ENCODE results near the gene MEX3A. TPM values are rescaled to one million over a fixed set of nuclear protein-coding genes. Genes with fewer than 3 reads are reported as not detected.

The MEX3A gene
- total and polyA plus RNA-seq, 4 donors, result 0.52 to 1.3 (median 0.91) TPM

- TF ChIP-seq REST (IDR thresholded peaks at IDR 0.05), result no peak
These were observed 22.0 kb upstream of the MEX3A start (continued) for GRCh38 chr1:156104065-156104810.

- H3K27me3 ChIP-seq (ENCODE audit: control insufficient read depth in 4 of 4, insufficient read depth in 4 of 4, low read length in 3 of 4), result no peaks in the 10 kb centered on the region
- H3K9me3 ChIP-seq (ENCODE audit: control insufficient read depth in 4 of 4, low read length in 3 of 4), result no peaks in the 10 kb centered on the region
- peaks cover 0 to 10% (median 7%) of the 10 kb centered on the region in 4 donors for H3K4me1 ChIP-seq (ENCODE audit: control insufficient read depth in 4 of 4, insufficient read depth in 4 of 4, low read length in 3 of 4)
- no peak overlapping the region for H3K4me3 ChIP-seq (ENCODE audit: low read depth in 1 of 3, low read length in 3 of 3)
- DNase-seq (ENCODE audit: low spot score), result no peak
- WGBS, result 70% methylated on average over 9 of the region's 9 CpGs
- no peak overlapping the region for H3K9ac ChIP-seq (ENCODE audit: low read depth in 1 of 2, low read length in 2 of 2)
- TF ChIP-seq GABPA (IDR thresholded peaks at IDR 0.05 in 1 of 2, conservative IDR thresholded peaks at IDR 0.05 in 1 of 2), result no peak
- peak in 1 of 2 donors; percentile 12 for TF ChIP-seq JUND (IDR thresholded peaks at IDR 0.05)
- no peaks in the 10 kb centered on the region for H3K36me3 ChIP-seq (ENCODE audit: control insufficient read depth in 4 of 4, insufficient read depth in 3 of 4, low read depth in 1 of 4, low read length in 3 of 4)
- H3K27ac ChIP-seq (ENCODE audit: low read depth in 1 of 2, low read length in 2 of 2), result peak overlapping the region; percentile 11 to 22
These were observed 21.3 kb upstream of the MEX3A start for GRCh38 chr1:156103521-156103947.

- Histone ChIP-seq H3K36me3 (ENCODE audit: control insufficient read depth in 4 of 4, insufficient read depth in 3 of 4, low read depth in 1 of 4, low read length in 3 of 4) (no peaks in the 10 kb centered on the region), H3K27me3 (ENCODE audit: control insufficient read depth in 4 of 4, insufficient read depth in 4 of 4, low read length in 3 of 4) (no peaks in the 10 kb centered on the region), H3K27ac (ENCODE audit: low read depth in 1 of 2, low read length in 2 of 2) (peak overlapping the region; percentile 11 to 22), H3K4me3 (ENCODE audit: low read depth in 1 of 3, low read length in 3 of 3) (no peak overlapping the region), H3K9me3 (ENCODE audit: control insufficient read depth in 4 of 4, low read length in 3 of 4) (no peaks in the 10 kb centered on the region), H3K9ac (ENCODE audit: low read depth in 1 of 2, low read length in 2 of 2) (no peak overlapping the region), H3K4me1 (ENCODE audit: control insufficient read depth in 4 of 4, insufficient read depth in 4 of 4, low read length in 3 of 4) (peaks cover 0 to 10% (median 7%) of the 10 kb centered on the region in 4 donors)
- DNase-seq (ENCODE audit: low spot score), result no peak
- 80% methylated on average over 16 of the region's 16 CpGs for WGBS
- TF ChIP-seq ZBTB33 (IDR thresholded peaks at IDR 0.05) (no peak), CTCF (IDR thresholded peaks at IDR 0.05; ENCODE audit: low read depth, low read length, missing input control) (no peak), EGR1 (IDR thresholded peaks at IDR 0.05; ENCODE audit: low read depth in 2 of 2) (no peak), FOXA2 (IDR thresholded peaks at IDR 0.05) (no peak), HNF4A (conservative IDR thresholded peaks at IDR 0.05) (no peak), MAX (IDR thresholded peaks at IDR 0.05) (no peak), FOXA1 (IDR thresholded peaks at IDR 0.05) (no peak), RAD21 (IDR thresholded peaks at IDR 0.05) (no peak), SP1 (IDR thresholded peaks at IDR 0.05) (no peak), JUND (IDR thresholded peaks at IDR 0.05) (no peak), NR2F2 (IDR thresholded peaks at IDR 0.05) (no peak), TAF1 (conservative IDR thresholded peaks at IDR 0.05) (no peak), YY1 (IDR thresholded peaks at IDR 0.05) (no peak), ATF3 (IDR thresholded peaks at IDR 0.05) (no peak)
These were observed 20.6 kb upstream of the MEX3A start for GRCh38 chr1:156102633-156103511.
